ENCODE results near the gene MGLL.
"Not testable (repeated sequence)": the region's sequence is repeated elsewhere in the genome, so short reads cannot be mapped to it uniquely, and the experiment has no call there.

The MGLL gene

GRCh38 chr3:127672429-127673190 lies 149.7 kb downstream of the MGLL start, which contains the start of gene ABTB1:
ABTB1 (plus strand) TSS chr3:127672952; CDS start chr3:127673026, 74 bp downstream.
- DNase-seq (ENCODE audit: low read depth) = peak; percentile 76

GRCh38 chr3:127671523-127672428 lies 150.5 kb downstream of the MGLL start:
- no peak for DNase-seq (ENCODE audit: low read depth)

GRCh38 chr3:127670761-127671522 lies 151.4 kb downstream of the MGLL start:
- no peak for DNase-seq (ENCODE audit: low read depth)

GRCh38 chr3:127670229-127670559 lies 152.1 kb downstream of the MGLL start:
- no peak for DNase-seq (ENCODE audit: low read depth)

- no peak for DNase-seq (ENCODE audit: low read depth)
Observed at GRCh38 chr3:127669541-127670228, 152.6 kb downstream of the MGLL start.

GRCh38 chr3:127668906-127669305 lies 153.4 kb downstream of the MGLL start:
- no peak for DNase-seq (ENCODE audit: low read depth)

- no peak for DNase-seq (ENCODE audit: low read depth)
Observed at GRCh38 chr3:127667119-127667681, 155.1 kb downstream of the MGLL start.

- DNase-seq (ENCODE audit: low read depth) = no peak
Observed at GRCh38 chr3:127666676-127667075, 155.6 kb downstream of the MGLL start.

GRCh38 chr3:127665586-127665985 lies 156.7 kb downstream of the MGLL start:
- no peak for DNase-seq (ENCODE audit: low read depth)

GRCh38 chr3:127665165-127665564 lies 157.2 kb downstream of the MGLL start:
- DNase-seq (ENCODE audit: low read depth) = no peak

- no peak for DNase-seq (ENCODE audit: low read depth)
Observed at GRCh38 chr3:127663151-127663550, 159.2 kb downstream of the MGLL start.

- DNase-seq (ENCODE audit: low read depth) = no peak
Observed at GRCh38 chr3:127662001-127662469, 160.3 kb downstream of the MGLL start.

GRCh38 chr3:127661600-127661999 lies 160.7 kb downstream of the MGLL start:
- no peak for DNase-seq (ENCODE audit: low read depth)

GRCh38 chr3:127660621-127661251 lies 161.6 kb downstream of the MGLL start:
- DNase-seq (ENCODE audit: low read depth) = no peak

GRCh38 chr3:127658234-127658633 lies 164.1 kb downstream of the MGLL start:
- no peak for DNase-seq (ENCODE audit: low read depth)

GRCh38 chr3:127656906-127657305 lies 165.4 kb downstream of the MGLL start:
- no peak for DNase-seq (ENCODE audit: low read depth)

- DNase-seq (ENCODE audit: low read depth) = no peak
Observed at GRCh38 chr3:127655641-127656040, 166.7 kb downstream of the MGLL start.

- not testable (repeated sequence) for DNase-seq (ENCODE audit: low read depth)
Observed at GRCh38 chr3:127654993-127655392, 167.3 kb downstream of the MGLL start.

GRCh38 chr3:127654374-127654773 lies 167.9 kb downstream of the MGLL start:
- DNase-seq (ENCODE audit: low read depth) = no peak

GRCh38 chr3:127652246-127652995 lies 169.9 kb downstream of the MGLL start:
- no peak for DNase-seq (ENCODE audit: low read depth)

All from stimulated activated CD8-positive, alpha-beta memory T cell treated with anti-CD3 and anti-CD28 coated beads, Interleukin-12 subunit alpha, Interleukin-12 subunit beta, amount 100 ng/mL, for 4 hours (primary cell).